HG03432 (cell line): ENCODE data around the gene UFSP1.
A peak's percentile ranks its signal among the peaks of the same experiment; 100 is the strongest.
"Not testable (repeated sequence)": the region's sequence is repeated elsewhere in the genome, so short reads cannot be mapped to it uniquely, and the experiment has no call there.

Experiments
- ATAC-seq: cut with Tn5 transposase; IDR thresholded peaks from one replicate; pipeline ENCODE4 v1.9.1; 2021; ENCODE audit warnings: mild to moderate bottlenecking, moderate library complexity; ENCODE audit not compliant: unreplicated experiment

Gene UFSP1

DNA sequence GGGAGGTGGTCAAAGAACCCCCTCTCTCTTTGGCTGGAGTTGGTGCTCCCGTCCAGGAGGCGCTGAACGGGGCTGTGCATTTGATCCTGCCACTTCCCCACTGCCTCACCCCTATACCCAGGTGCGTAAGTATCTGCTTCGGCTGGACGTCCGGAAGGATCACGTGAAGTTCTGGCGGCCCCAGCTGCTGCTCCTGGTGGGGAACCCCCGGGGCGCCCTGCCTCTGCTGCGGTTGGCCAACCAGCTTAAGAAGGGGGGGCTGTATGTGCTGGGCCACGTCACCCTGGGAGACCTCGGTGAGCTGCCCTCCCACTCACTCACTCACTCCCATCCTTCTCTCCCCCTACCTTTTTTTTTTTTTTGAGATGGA, 27.9 kb downstream of the UFSP1 start:
- no peak for ATAC-seq

DNA sequence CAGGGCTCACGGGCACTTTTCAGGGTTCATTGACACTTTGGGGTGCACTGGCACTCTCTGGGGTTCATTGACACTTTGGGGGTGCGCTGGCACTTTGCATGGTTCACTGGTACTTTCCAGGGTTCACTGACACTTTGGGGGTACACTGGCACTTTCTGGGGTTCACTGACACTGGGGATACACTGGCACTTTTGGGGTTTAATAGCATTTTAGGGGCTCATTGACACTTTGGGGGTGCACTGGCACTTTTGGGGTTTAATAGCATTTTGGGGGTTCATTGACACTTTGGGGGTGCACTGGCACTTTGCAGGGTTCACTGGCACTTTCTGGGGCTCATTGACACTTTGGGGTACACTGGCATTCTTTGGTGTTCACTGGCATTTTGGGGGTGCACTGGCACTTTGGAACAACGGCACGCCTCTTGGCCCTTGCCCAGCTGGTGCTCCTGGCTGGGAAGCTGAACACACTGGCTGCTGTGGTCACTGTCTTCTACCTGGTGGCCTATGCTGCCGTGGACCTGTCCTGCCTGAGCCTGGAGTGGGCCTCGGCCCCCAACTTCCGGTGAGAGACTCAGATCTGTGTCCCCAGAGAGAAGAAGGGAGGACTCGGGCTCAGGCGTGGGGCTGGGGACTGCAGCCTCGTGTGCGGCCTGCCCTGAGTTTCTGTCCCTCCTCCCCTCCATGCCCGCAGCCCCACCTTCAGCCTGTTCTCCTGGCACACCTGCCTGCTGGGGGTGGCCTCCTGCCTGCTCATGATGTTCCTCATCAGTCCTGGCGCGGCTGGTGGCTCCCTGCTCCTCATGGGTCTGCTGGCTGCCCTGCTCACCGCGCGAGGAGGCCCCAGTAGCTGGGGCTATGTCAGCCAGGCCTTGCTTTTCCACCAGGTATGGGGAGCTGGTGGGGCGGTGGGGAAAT, 28.6 kb downstream of the UFSP1 start:
- ATAC-seq: no peak

DNA sequence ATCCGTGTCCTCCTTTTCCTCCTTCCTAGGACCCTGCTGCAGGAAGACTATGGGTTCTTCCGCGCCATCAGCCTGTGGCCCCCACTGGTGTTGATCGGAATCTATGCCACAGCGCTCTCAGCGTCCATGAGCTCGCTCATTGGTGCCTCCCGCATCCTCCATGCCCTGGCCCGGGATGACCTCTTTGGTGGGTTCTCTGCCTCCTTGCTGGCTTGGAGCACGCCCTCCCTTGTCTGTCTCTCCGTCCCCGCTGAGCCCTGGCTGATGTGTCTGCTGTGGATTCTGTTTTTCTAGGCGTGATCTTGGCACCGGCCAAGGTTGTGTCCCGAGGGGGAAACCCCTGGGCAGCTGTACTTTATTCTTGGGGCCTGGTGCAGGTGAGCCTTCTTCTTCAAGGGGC, 29.7 kb downstream of the UFSP1 start:
- ATAC-seq: no peak

DNA sequence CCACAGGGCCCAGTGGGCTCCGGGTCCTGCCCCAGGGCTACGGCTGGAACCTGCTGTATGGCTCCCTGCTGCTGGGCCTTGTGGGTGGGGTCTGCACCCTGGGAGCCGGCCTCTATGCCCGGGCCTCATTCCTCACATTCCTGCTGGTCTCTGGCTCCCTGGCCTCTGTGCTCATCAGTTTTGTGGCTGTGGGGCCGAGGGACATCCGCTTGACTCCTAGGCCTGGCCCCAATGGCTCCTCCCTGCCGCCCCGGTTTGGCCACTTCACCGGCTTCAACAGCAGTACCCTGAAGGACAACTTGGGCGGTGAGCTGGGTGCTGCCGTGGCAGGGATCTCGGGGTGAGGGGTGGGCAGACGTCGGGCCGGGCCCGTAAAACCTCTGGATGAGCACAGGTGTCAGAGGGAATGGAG, 32.6 kb downstream of the UFSP1 start:
- ATAC-seq: no peak

DNA sequence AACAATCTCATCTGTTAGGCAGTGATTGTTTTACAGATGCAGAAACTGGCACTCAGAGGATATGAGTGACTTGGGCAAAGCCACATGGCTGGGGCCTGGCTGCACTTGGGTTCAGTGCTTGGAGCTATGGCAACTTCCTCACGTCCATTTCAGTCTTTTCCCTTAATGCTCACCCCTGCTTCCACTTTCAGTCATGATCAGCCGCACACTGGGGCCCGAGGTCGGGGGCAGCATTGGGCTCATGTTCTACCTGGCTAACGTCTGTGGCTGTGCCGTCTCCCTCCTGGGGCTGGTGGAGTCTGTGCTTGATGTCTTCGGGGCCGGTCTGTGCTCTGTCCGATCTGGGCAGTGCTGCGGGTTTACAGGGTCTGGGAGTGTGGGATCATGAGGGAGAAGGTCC, 34.0 kb downstream of the UFSP1 start:
- ATAC-seq: no peak

DNA sequence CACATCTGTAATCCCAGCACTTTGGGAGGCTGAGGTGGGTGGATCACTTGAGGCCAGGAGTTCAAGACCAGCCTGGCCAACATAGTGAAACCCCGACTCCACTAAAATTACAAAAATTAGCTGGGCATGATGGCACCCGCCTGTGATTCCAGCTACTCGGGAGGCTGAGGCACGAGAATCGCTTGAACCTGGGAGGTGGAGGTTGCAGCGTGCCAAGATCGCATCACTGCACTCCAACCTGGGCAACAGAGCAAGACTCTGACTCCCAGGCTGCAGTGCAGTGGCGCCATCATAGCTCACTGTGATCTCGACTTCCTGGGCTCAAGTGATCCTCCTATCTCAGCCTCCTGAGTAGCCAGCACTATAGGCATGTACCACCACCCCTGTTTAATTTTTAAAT, 34.6 kb downstream of the UFSP1 start:
- ATAC-seq: not testable (repeated sequence)

DNA sequence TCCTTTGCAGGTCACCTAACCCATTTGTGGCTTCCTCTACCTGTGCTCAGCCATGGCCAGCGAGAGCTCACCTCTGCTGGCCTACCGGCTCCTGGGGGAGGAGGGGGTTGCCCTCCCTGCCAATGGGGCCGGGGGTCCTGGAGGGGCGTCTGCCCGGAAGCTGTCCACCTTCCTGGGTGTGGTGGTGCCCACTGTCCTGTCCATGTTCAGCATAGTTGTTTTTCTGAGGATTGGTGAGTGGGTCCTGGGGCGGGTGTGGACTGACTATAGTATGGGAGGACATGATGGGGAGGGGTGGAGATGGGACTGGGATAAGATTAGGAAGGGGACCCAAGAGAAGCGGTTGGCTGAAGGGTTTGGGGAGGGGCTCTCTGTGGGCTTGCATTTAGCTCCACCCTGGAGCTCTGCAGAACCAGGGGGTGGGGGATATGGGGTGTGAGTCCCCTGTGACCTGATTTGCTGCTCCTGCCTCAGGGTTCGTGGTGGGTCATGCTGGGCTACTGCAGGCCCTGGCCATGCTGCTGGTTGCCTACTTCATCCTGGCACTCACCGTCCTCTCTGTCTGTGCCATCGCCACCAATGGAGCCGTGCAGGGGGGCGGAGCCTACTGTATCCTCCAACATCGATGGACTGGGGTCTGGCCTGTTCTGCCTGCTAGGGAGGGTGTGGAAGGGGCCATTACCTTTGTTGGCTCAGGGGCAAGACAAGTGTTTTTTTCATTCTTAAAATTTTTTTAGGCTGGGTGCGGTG, 35.2 kb downstream of the UFSP1 start:
- ATAC-seq: no peak

DNA sequence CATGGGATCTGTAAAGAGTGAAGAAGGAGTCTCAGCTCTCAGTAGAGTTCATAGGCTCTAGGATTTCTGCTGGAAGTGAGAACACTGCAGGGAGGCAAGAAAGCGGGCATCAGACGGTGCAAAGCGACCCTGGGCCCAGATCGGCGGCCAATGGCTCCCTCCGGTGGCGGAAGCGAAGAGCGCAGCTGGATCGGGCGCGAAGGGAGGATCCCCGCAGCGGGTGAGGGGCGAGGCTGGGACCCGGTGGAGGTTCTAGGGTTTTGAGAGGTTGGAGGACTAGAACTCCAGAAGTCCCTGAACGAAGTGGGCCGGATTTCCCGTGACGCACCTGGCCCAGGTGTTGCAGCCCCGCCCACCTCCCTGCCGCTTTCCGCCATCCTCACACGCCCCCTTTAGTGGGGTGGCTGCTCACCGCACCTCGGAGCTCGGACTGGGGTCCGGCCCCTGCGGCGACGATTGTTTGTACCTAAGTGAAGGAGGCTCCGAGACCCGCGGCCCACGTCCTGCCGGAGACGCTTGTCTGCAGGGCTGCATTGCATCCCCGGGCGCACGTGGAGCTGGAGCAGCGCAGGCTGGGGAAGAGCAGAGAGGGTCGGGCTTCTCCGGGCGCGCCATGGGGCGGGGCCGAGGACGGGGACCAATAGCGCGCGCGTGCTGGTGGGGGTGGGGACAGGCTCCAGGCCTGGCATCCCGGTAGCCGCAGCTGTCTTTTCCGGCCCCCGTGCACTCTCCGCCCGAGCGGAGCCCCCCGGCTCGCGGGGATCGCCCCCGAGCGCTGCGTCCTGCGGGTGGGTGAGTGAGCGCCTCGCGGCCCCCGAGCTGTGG, 37.3 kb downstream of the UFSP1 start, which contains the start of gene SLC12A9:
SLC12A9 (plus strand) TSS at position 666 of the 825 bp plus-strand sequence. CDS start 1,485 bp downstream, outside the sequence.
- ATAC-seq: peak; percentile 91

DNA sequence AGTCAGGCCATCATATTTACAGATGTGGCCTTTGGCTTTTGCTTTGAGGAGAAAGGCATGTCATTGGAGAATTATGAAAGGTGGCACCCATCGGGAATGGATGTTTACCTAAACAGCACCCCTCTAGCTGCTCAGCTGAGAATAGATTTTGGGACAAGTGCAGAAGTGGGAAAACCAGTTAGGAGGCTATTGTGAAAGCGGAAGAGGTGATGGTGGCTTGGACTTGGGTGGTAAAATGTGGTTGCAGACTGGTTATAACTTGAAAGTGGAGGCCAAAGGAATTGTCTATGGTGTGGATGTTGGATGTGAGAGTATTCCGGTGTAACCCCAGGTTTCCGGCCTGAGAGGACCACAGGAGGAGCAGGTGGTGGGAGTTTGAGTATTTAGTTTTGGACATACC, 42.2 kb downstream of the UFSP1 start:
- no peak for ATAC-seq

DNA sequence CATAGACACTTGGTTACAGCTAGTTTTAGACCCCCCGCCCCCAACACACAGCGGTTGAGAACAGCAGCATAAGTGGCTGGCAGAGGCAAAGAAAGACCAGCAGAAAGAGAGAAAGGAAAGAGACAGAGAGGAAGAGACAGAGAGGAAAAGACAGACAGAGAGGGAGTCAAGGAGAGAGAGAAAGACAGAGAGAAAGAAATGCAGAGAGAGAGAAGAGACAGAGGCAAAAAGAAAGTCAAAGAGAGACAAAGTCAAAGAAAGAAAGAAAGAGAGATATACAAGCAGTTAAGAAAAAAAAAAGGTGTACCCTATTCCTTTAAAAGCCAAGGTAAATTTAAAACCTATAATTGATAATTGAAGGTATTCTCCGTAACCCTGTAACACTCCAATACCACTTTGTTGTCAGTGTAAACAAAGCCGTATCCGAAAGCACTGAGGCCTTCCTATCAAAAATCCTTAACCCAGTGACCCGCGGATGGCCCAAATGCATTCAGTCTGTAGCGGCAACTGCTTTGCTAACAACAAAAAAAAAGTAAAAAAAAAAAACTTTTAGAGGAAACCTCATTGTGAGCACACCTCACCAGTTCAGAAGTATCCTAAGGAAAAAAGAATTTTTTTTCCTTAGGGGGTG, 48.9 kb downstream of the UFSP1 start:
- no peak for ATAC-seq

DNA sequence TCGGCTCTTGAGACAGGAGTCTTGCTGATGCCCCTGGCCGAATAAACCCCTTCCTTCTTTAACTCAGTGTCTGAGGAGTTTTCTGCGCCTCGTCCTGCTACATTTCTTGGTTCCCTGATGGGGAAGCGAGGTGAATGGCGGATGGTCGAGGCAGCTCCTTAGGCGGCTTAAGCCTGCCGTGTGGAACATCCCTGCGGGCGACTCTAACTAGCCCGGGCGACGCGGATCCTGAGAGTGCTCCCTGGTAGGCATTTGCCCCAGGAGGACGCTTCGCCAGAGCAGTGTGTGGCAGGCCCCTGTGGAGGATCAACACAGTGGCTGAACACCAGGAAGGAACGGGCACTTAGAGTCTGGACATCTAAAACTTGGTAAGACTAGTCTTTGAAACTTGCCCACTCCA, 50.2 kb downstream of the UFSP1 start:
- ATAC-seq: no peak
